Measurements from ENCODE around the gene SLITRK4. TPM values are rescaled to one million over a fixed set of nuclear protein-coding genes. Genes with fewer than 3 reads are reported as not detected.

SLITRK4 gene
- total RNA-seq, 1 experiment from 2014 or later: 1.5 TPM

DNA sequence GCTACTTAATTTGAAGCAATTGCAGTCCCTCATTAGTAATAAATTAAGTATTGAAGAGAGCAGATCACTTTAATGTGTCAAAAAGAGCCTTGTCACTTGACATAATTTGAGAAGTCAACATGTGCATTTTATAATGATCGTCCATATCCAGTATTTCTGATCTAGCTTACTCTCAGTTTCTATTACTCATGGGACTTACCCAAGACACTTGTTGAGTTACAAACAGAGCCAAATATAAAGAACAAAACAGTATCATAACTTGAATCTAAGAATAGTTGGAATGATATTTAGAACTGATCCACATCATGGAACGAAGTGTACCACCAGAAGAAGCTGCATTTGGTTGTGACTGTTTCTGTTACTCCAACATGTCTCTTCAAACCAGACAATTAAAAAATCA, 54.7 kb downstream of the SLITRK4 start:
- H2BK15ac ChIP-seq (ENCODE audit: low read depth, low read length): no peak overlapping the region
- H3K9me3 ChIP-seq (ENCODE audit: control insufficient read depth, low read depth, low read length): peaks cover 43% of the 10 kb centered on the region
- H4K20me1 ChIP-seq (ENCODE audit: control insufficient read depth, insufficient read depth, insufficient read length): no peaks in the 10 kb centered on the region
- H4K5ac ChIP-seq (ENCODE audit: insufficient read length, low read depth, low read length): no peak overlapping the region
- Mint-ChIP-seq H3K27ac (no peak overlapping the region), H3K9me3 (peaks cover 37 to 39% of the 10 kb centered on the region in 2 experiments), H3K4me1 (no peaks in the 10 kb centered on the region; a peak in 1 of 4 replicates), H3K36me3 (ENCODE audit: insufficient read depth in 1 of 3, low read depth in 3 of 3) (no peaks in the 10 kb centered on the region; a peak in 1 of 7 replicates), H3K4me3 (no peak overlapping the region), H3K27me3 (ENCODE audit: low read depth) (no peaks in the 10 kb centered on the region)
- no peak overlapping the region for H3K4me2 ChIP-seq (ENCODE audit: insufficient read depth, insufficient read length, low read length)
- no peak overlapping the region for H2AK5ac ChIP-seq (ENCODE audit: insufficient read length, low read length)
- H3T11ph ChIP-seq (ENCODE audit: low read length): no peak overlapping the region
- H3K79me1 ChIP-seq (ENCODE audit: insufficient read depth, low read depth, low read length, poor library complexity, severe bottlenecking): no peaks in the 10 kb centered on the region
- no peak overlapping the region for H3K27ac ChIP-seq (ENCODE audit: insufficient read length, low read depth, low read length)
- no peak overlapping the region for H2AFZ ChIP-seq (ENCODE audit: low read length)
- no peak overlapping the region for H2BK20ac ChIP-seq (ENCODE audit: low read depth, low read length, poor library complexity, severe bottlenecking)
- H2BK5ac ChIP-seq (ENCODE audit: insufficient read length, low read length): no peak overlapping the region
- TF ChIP-seq, protein P1, sequence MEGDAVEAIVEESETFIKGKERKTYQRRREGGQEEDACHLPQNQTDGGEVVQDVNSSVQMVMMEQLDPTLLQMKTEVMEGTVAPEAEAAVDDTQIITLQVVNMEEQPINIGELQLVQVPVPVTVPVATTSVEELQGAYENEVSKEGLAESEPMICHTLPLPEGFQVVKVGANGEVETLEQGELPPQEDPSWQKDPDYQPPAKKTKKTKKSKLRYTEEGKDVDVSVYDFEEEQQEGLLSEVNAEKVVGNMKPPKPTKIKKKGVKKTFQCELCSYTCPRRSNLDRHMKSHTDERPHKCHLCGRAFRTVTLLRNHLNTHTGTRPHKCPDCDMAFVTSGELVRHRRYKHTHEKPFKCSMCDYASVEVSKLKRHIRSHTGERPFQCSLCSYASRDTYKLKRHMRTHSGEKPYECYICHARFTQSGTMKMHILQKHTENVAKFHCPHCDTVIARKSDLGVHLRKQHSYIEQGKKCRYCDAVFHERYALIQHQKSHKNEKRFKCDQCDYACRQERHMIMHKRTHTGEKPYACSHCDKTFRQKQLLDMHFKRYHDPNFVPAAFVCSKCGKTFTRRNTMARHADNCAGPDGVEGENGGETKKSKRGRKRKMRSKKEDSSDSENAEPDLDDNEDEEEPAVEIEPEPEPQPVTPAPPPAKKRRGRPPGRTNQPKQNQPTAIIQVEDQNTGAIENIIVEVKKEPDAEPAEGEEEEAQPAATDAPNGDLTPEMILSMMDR (conservative IDR thresholded peaks at IDR 0.05): no peak
- H3K56ac ChIP-seq (ENCODE audit: insufficient read length, low read depth, low read length): no peak overlapping the region
- H2BK12ac ChIP-seq (ENCODE audit: insufficient read length, low read depth, low read length): no peak overlapping the region
- no peak overlapping the region for H3K14ac ChIP-seq (ENCODE audit: insufficient read depth, low read length)
- H3K79me2 ChIP-seq (ENCODE audit: insufficient read depth, low read length): no peaks in the 10 kb centered on the region
- no peaks in the 10 kb centered on the region for H3K23me2 ChIP-seq (ENCODE audit: insufficient read length, low read depth, low read length, poor library complexity, severe bottlenecking)
- H2BK120ac ChIP-seq (ENCODE audit: low read depth, low read length, poor library complexity, severe bottlenecking): no peak overlapping the region
- no peaks in the 10 kb centered on the region for H3K27me3 ChIP-seq (ENCODE audit: insufficient read depth, low read length)
- H3K4me1 ChIP-seq (ENCODE audit: insufficient read depth, low read length): no peaks in the 10 kb centered on the region
- no peak overlapping the region for H3K9ac ChIP-seq (ENCODE audit: extremely low read depth, insufficient read length, low read length)
- H3K23ac ChIP-seq (ENCODE audit: insufficient read length, low read depth, low read length): no peak overlapping the region
- H3K4ac ChIP-seq (ENCODE audit: low read depth, low read length): no peak overlapping the region
- WGBS (ENCODE audit: extremely low coverage, insufficient read length, low lambda C conversion rate): no CpG with 5 or more reads among the region's 2 CpGs
- no peak overlapping the region for H3K18ac ChIP-seq (ENCODE audit: insufficient read length, low read depth, low read length)
- H4K91ac ChIP-seq (ENCODE audit: insufficient read length, low read depth, low read length): no peak overlapping the region
- DNase-seq: no peak
- H4K8ac ChIP-seq (replicated peaks; ENCODE audit: insufficient read length, low read depth, low read length): no peak overlapping the region

Data from H9 (cell line).